Testis (tissue), 2 donors: ENCODE measurements around the gene ATP13A2.

Experiments
- CTCF ChIP-seq, 3 experiments: fragments of 450-650 bp in 2 of 3; fragments of 200-600 bp in 1 of 3; sonication (generic) in 1 of 3; IDR thresholded peaks; one replicate each; pipeline ENCODE4 v1.5.1; 2016 to 2019; ENCODE audit warnings: antibody characterized with exemption in 3 of 3, mild to moderate bottlenecking in 2 of 3, moderate library complexity in 1 of 3
- POLR2A ChIP-seq: fragments of 450-650 bp; IDR thresholded peaks from one replicate; pipeline ENCODE4 v1.6.1; 2017; ENCODE audit warnings: antibody characterized with exemption, mild to moderate bottlenecking, moderate library complexity

- TF ChIP-seq CTCF (IDR thresholded peaks at IDR 0.05) (no peak), POLR2A (peak; percentile 90)
Observed at GRCh38 chr1:17053685-17054410, 42.1 kb upstream of the ATP13A2 start, which contains the start of gene SDHB.
